ENCODE data around the gene MOCS1.

The MOCS1 gene

GRCh38 chr6:39915866-39916265, 18.4 kb downstream of the MOCS1 start:
- no peak for TF ChIP-seq CTCF (conservative IDR thresholded peaks at IDR 0.05; ENCODE audit: low read depth)
- POLR2A ChIA-PET (ENCODE audit: low non-redundant PET) = interaction anchor here (0.6 kb wide), 1 partner anchor 14 kb away, joined by 8 read pairs; no protein-coding TSS in a partner anchor
- CTCF ChIA-PET = no interaction called here
- no peak overlapping the region for H3K27ac ChIP-seq
- DNase-seq (ENCODE audit: low spot score) = no peak

GRCh38 chr6:39914239-39914638, 20.0 kb downstream of the MOCS1 start:
- H3K27ac ChIP-seq = no peak overlapping the region
- TF ChIP-seq CTCF (conservative IDR thresholded peaks at IDR 0.05; ENCODE audit: low read depth) = no peak
- ChIA-PET CTCF (no interaction called here), POLR2A (ENCODE audit: low non-redundant PET) (no interaction called here)
- DNase-seq (ENCODE audit: low spot score) = no peak

GRCh38 chr6:39913391-39913916, 20.8 kb downstream of the MOCS1 start:
- no peak for TF ChIP-seq CTCF (conservative IDR thresholded peaks at IDR 0.05; ENCODE audit: low read depth)
- H3K27ac ChIP-seq = no peak overlapping the region
- ChIA-PET CTCF (no interaction called here), POLR2A (ENCODE audit: low non-redundant PET) (no interaction called here)
- no peak for DNase-seq (ENCODE audit: low spot score)

GRCh38 chr6:39912446-39912845, 21.8 kb downstream of the MOCS1 start:
- ChIA-PET CTCF (interaction anchor here (1.0 kb wide), 1 partner anchor 433 kb away, joined by 3 read pairs; no protein-coding TSS in a partner anchor), POLR2A (ENCODE audit: low non-redundant PET) (no interaction called here)
- no peak for TF ChIP-seq CTCF (conservative IDR thresholded peaks at IDR 0.05; ENCODE audit: low read depth)
- no peak overlapping the region for H3K27ac ChIP-seq
- DNase-seq (ENCODE audit: low spot score) = no peak

- ChIA-PET POLR2A (ENCODE audit: low non-redundant PET) (no interaction called here), CTCF (interaction anchor here (1.0 kb wide), 1 partner anchor 434 kb away, joined by 3 read pairs; no protein-coding TSS in a partner anchor)
- TF ChIP-seq CTCF (conservative IDR thresholded peaks at IDR 0.05; ENCODE audit: low read depth) = no peak
- no peak overlapping the region for H3K27ac ChIP-seq
- no peak for DNase-seq (ENCODE audit: low spot score)
Observed at GRCh38 chr6:39911513-39912125, 22.6 kb downstream of the MOCS1 start.

- ChIA-PET POLR2A (ENCODE audit: low non-redundant PET) (no interaction called here), CTCF (no interaction called here)
- no peak for TF ChIP-seq CTCF (conservative IDR thresholded peaks at IDR 0.05; ENCODE audit: low read depth)
- no peak for DNase-seq (ENCODE audit: low spot score)
- H3K27ac ChIP-seq = no peak overlapping the region
Observed at GRCh38 chr6:39910744-39911143, 23.5 kb downstream of the MOCS1 start.
